Gastrocnemius medialis (tissue), 4 donors: ENCODE results near the gene VIL1. TPM values are rescaled to one million over a fixed set of nuclear protein-coding genes. Genes with fewer than 3 reads are reported as not detected.

Experiments used
- ATAC-seq, 2 donors: fragments of 150-250 bp; one replicate each; pipeline ENCODE4 v1.9.1; 2016
- DNase-seq, 2 donors: peaks; one replicate each; pipeline ENCODE4 v3.0.0-alpha.2; 2019
- H3K27ac ChIP-seq, 4 donors: fragments of 200-600 bp; sonication (generic); 1 replicate in 1 of 4; 2 replicates in 3 of 4; pipeline ENCODE4 v1.5.1; 2016 to 2018; ENCODE audit warnings: mild to moderate bottlenecking in 2 of 4, moderate library complexity in 1 of 4
- H3K27me3 ChIP-seq, 3 donors: fragments of 200-600 bp; sonication (generic) in 2 of 3; 1 replicate in 1 of 3; 2 replicates in 2 of 3; pipeline versions ENCODE4 v1.5.1 to v1.6.0; 2016 to 2019; ENCODE audit warnings: mild to moderate bottlenecking in 1 of 3, moderate library complexity in 1 of 3
- H3K36me3 ChIP-seq, 2 donors: fragments of 200-600 bp; sonication (generic) in 1 of 2; one replicate each; pipeline ENCODE4 v1.5.1; 2017 to 2018
- H3K4me1 ChIP-seq, 2 donors: fragments of 200-600 bp; sonication (generic) in 1 of 2; one replicate each; pipeline ENCODE4 v1.5.1; 2016 to 2017; ENCODE audit warnings: mild to moderate bottlenecking in 2 of 2
- H3K4me3 ChIP-seq, 4 donors: fragments of 200-600 bp; sonication (generic) in 3 of 4; 1 replicate in 1 of 4; 2 replicates in 3 of 4; pipeline ENCODE4 v1.5.1; 2016 to 2019; ENCODE audit warnings: mild to moderate bottlenecking in 2 of 4
- H3K9me3 ChIP-seq, 3 donors: fragments of 200-600 bp; sonication (generic) in 2 of 3; 1 replicate in 1 of 3; 2 replicates in 2 of 3; pipeline ENCODE4 v1.5.1; 2016 to 2019
- POLR2A ChIP-seq, 2 donors: fragments of 450-650 bp; IDR thresholded peaks; one replicate each; pipeline ENCODE4 v1.6.1; 2017; ENCODE audit warnings: antibody characterized with exemption in 2 of 2, mild to moderate bottlenecking in 2 of 2, moderate library complexity in 2 of 2
- in situ Hi-C, 4 donors: fragments of 200-750 bp; cut with MboI; loops; one replicate each; pipeline versions ENCODE4 v1.15.0 to v1.8.0; 2017; ENCODE audit warnings: low sequenced_read_pairs in 4 of 4
- intact Hi-C: fragments of 100-400 bp; cut with DNase I; formaldehyde crosslinking; loops from one replicate; pipeline ENCODE4 v1.15.1; 2023; ENCODE audit warnings: low total_unique reads
- total RNA-seq, 4 donors: library from RNA; depleted of rRNA; stranded (reverse); fragments of >200 nt; gene quantifications; one replicate each; pipeline versions ENCODE4 v1.1.0 to v1.2.3, GENCODE V29; 2016
- TF ChIP-seq, protein P1 (sequence below), 5 experiments: fragments of 450-650 bp in 3 of 5; fragments of 200-600 bp in 2 of 5; sonication (generic) in 2 of 5; IDR thresholded peaks in 4 of 5; conservative IDR thresholded peaks in 1 of 5; 1 replicate in 4 of 5; 2 replicates in 1 of 5; pipeline ENCODE4 v1.5.1; 2016 to 2019; ENCODE audit warnings: antibody characterized with exemption in 5 of 5, mild to moderate bottlenecking in 3 of 5, moderate library complexity in 3 of 5

VIL1 gene
- 1 to 10 TPM in 1 of 4 donors, under 1 TPM in 1, not detected in 2; 0.03 to 1.8 TPM for total RNA-seq

DNA sequence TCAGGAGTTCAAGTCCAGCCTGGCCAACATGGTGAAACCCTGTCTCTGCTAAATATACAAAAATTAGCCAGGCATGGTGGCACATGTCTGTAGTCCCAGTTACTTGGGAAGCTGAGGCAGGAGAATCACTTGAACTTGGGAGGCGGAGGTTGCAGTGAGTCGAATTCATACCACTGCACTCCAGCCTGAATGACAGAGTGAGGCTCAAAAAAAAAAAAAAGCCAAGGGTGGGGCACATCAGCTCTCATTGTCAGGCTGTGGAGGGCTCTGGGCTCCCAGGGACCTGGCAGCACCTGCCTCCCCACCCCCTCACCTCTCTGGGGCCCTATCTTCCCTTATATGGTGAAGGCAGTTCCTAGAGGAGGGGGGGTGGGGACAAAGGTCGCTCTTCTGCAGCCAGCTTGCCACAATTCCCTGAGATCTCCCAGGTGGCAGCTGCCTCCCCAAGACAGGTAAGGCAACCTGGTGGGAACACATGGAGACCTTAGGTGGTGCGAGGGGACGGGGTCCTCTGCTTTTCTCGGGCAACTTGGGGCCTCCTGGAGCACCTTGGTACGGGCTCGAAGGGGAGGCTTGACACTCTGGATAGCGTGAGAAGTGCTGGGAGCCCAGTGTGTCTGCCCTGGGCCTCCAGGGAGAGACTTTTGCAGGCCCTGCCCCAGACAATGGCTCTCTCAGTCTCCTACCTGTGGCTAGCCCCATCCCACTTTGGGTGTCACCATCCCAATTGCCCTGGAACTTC is at the start of gene VIL1:
VIL1 (plus strand) TSS at position 407 of the 742 bp plus-strand sequence. CDS start 4,656 bp downstream, outside the sequence.
- TF ChIP-seq, protein P1, sequence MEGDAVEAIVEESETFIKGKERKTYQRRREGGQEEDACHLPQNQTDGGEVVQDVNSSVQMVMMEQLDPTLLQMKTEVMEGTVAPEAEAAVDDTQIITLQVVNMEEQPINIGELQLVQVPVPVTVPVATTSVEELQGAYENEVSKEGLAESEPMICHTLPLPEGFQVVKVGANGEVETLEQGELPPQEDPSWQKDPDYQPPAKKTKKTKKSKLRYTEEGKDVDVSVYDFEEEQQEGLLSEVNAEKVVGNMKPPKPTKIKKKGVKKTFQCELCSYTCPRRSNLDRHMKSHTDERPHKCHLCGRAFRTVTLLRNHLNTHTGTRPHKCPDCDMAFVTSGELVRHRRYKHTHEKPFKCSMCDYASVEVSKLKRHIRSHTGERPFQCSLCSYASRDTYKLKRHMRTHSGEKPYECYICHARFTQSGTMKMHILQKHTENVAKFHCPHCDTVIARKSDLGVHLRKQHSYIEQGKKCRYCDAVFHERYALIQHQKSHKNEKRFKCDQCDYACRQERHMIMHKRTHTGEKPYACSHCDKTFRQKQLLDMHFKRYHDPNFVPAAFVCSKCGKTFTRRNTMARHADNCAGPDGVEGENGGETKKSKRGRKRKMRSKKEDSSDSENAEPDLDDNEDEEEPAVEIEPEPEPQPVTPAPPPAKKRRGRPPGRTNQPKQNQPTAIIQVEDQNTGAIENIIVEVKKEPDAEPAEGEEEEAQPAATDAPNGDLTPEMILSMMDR (IDR thresholded peaks at IDR 0.05 in 4 of 5, conservative IDR thresholded peaks at IDR 0.05 in 1 of 5), result no peak
- TF ChIP-seq POLR2A (IDR thresholded peaks at IDR 0.05), result no peak
- ATAC-seq (no peak), DNase-seq (no peak)
- intact Hi-C loops, result no loop called here
- Histone ChIP-seq H3K4me1 (no peaks in the 10 kb centered on the region), H3K4me3 (no peak within 1 kb of the TSS), H3K36me3 (no peaks in the 10 kb centered on the region), H3K27me3 (no peaks in the 10 kb centered on the region), H3K27ac (no peak within 1 kb of the TSS), H3K9me3 (no peaks in the 10 kb centered on the region)
- in situ Hi-C loops, result loop anchor here (10.0 to 25.0 kb wide), 3 partner anchors 46 to 268 kb away; partner anchors contain the start of genes BCS1L (in 2 of the 4), RNF25 (in 2 of the 4), STK36 (in 2 of the 4) and ZNF142 (in 2 of the 4)

DNA sequence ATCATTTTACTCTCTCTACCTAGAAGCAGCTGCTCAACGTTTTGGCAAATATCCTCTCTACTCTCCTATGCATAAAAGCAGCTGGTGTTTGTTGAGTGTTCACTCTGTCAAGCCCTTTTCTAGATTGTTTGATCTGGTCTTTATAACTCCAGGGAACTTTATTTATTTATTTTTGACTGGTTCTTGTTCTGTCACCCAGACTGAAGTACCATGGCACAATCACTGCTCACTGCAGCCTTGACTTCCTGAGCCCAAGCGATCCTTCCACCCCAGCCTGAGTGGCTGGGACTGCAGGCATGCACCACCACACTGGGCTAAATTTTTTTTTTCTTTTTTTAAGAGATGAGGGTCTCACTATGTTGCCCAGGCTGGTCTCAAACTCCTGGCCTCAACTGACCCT is 49.6 kb upstream of the VIL1 start:
- intact Hi-C loops (no loop called here), in situ Hi-C loops (loop anchor here in 1 of 4 donors (25.0 kb wide), 1 partner anchor 182 kb away; no protein-coding TSS in a partner anchor)
- ATAC-seq (no peak), DNase-seq (no peak)
- no peaks in the 10 kb centered on the region for H3K36me3 ChIP-seq
- peak overlapping the region; percentile 76 to 87 (median 80) for H3K27ac ChIP-seq
- H3K4me1 ChIP-seq, result peaks cover 0 to 5% of the 10 kb centered on the region in 2 donors
- no peaks in the 10 kb centered on the region for H3K27me3 ChIP-seq
- no peaks in the 10 kb centered on the region for H3K9me3 ChIP-seq
- no peak for TF ChIP-seq POLR2A (IDR thresholded peaks at IDR 0.05)
- TF ChIP-seq, protein P1 (IDR thresholded peaks at IDR 0.05 in 4 of 5, conservative IDR thresholded peaks at IDR 0.05 in 1 of 5), result no peak
- no peak overlapping the region for H3K4me3 ChIP-seq

DNA sequence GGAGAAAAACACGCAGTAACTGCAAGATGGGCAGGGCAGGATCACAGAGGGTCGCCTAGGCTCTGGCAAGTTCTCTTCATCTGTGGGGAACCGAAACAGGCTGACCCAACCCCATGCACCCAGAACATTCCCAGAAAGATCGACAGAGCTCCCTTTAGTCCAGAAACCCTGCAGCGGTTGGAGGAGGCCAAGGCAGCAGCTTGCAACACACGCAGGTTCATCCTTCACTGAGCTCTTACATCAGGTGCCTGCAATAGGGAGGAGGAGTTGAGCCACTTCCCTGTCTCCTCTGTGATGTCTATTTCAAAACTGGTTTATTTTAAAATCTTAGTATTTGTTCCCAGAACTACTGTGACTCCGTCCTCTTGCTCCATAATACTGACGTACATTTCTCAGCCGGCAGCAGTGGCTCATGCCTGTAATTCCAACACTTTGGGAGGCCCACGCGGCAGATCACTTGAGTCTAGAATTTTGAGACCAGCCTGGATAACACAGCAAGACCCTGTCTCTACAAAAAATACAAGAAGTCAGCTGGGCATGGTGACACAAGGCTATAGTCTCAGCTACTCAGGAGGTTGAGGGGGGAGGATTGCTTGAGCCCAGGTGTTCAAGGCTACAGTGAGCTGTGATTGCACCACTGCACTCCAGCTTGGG is 48.4 kb upstream of the VIL1 start:
- peak overlapping the region; percentile 62 to 87 (median 77) for H3K27ac ChIP-seq
- no peak overlapping the region for H3K4me3 ChIP-seq
- TF ChIP-seq, protein P1 (IDR thresholded peaks at IDR 0.05 in 4 of 5, conservative IDR thresholded peaks at IDR 0.05 in 1 of 5), result no peak
- peak in 1 of 2 donors; percentile 23 for TF ChIP-seq POLR2A (IDR thresholded peaks at IDR 0.05)
- in situ Hi-C loops, result loop anchor here in 1 of 4 donors (25.0 kb wide), 1 partner anchor 183 kb away; no protein-coding TSS in a partner anchor
- peaks cover 0 to 5% of the 10 kb centered on the region in 2 donors for H3K4me1 ChIP-seq
- ATAC-seq (peak; percentile 33 to 39), DNase-seq (peak in 1 of 2 donors; percentile 62)
- no peaks in the 10 kb centered on the region for H3K36me3 ChIP-seq
- intact Hi-C loops, result no loop called here
- no peaks in the 10 kb centered on the region for H3K27me3 ChIP-seq
- no peaks in the 10 kb centered on the region for H3K9me3 ChIP-seq

GRCh38 chr2:218371983-218372350 is 47.0 kb upstream of the VIL1 start:
- ATAC-seq (no peak), DNase-seq (no peak)
- in situ Hi-C loops (loop anchor here in 1 of 4 donors (25.0 kb wide), 1 partner anchor 185 kb away; no protein-coding TSS in a partner anchor), intact Hi-C loops (no loop called here)
- Histone ChIP-seq H3K4me3 (no peak overlapping the region), H3K36me3 (no peaks in the 10 kb centered on the region), H3K4me1 (peaks cover 0 to 5% of the 10 kb centered on the region in 2 donors), H3K27ac (peak overlapping the region in 3 of 4 donors; percentile 59 to 87 (median 66)), H3K27me3 (no peaks in the 10 kb centered on the region), H3K9me3 (no peaks in the 10 kb centered on the region)
- no peak for TF ChIP-seq POLR2A (IDR thresholded peaks at IDR 0.05)
- TF ChIP-seq, protein P1 (IDR thresholded peaks at IDR 0.05 in 4 of 5, conservative IDR thresholded peaks at IDR 0.05 in 1 of 5), result no peak
